ENCODE measurements around the gene LRRC26. TPM values are rescaled to one million over a fixed set of nuclear protein-coding genes. Genes with fewer than 3 reads are reported as not detected.

LRRC26 gene
- polyA plus RNA-seq (ENCODE audit: insufficient read length in 4 of 4): not detected

DNA sequence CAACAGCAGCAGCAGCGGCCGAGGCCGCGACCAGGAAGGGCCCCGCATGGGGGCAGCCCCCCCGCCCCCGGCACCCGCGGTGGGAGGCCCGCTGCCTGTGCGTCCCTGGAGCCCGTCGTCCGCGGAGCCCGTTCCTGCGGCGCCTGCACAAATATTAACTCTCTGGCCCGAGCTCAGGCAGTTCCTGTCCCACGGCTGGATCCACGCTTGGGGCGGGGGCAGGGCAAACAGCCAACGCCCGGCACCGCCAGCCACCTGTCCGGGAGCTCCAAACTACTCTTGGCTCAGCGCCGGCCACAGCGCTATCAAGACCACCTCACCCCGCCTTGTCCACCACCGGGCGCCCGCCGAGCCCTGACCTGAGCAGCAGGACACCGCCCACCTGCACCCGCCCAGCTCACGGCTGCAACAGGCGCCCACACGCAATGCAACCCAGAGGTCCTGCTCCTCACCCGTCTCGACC, at the start of gene LRRC26:
LRRC26 (minus strand) TSS at position 156 of the 463 bp plus-strand sequence; CDS start at position 48, 108 bp downstream.
- DNase-seq (ENCODE audit: low read depth in 4 of 4, low spot score in 3 of 4): no peak

- DNase-seq (ENCODE audit: low read depth in 4 of 4, low spot score in 3 of 4): no peak
Measured at GRCh38 chr9:137218754-137219271, 49.0 kb upstream of the LRRC26 start.

DNA sequence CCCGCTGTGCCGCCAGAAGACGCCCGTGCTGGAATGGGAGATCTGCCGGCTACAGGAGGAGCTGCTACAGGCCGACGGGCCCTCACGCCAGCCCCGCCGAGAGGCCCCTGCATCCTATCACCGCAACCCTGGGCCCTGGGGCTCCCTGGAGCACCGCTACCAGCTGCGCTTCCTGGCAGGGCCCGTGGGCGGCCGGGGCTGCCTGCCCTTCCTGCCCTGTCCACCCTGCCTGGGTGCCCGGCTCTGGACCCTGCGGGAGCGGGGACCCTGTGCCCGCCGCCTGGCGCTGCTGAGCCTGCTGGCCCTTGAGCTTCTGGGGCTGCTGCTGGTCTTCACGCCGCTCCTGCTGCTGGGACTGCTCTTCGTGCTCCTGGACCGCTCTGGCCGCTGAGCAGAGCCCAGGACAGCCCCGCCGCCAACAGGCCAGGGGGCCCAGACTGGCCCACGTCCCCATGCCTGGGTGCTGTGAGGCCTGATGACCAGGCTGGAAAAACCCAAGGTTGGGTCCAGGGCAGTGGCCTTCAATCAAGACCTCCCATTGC, 48.4 kb upstream of the LRRC26 start:
- no peak for DNase-seq (ENCODE audit: low read depth in 4 of 4, low spot score in 3 of 4)

DNA sequence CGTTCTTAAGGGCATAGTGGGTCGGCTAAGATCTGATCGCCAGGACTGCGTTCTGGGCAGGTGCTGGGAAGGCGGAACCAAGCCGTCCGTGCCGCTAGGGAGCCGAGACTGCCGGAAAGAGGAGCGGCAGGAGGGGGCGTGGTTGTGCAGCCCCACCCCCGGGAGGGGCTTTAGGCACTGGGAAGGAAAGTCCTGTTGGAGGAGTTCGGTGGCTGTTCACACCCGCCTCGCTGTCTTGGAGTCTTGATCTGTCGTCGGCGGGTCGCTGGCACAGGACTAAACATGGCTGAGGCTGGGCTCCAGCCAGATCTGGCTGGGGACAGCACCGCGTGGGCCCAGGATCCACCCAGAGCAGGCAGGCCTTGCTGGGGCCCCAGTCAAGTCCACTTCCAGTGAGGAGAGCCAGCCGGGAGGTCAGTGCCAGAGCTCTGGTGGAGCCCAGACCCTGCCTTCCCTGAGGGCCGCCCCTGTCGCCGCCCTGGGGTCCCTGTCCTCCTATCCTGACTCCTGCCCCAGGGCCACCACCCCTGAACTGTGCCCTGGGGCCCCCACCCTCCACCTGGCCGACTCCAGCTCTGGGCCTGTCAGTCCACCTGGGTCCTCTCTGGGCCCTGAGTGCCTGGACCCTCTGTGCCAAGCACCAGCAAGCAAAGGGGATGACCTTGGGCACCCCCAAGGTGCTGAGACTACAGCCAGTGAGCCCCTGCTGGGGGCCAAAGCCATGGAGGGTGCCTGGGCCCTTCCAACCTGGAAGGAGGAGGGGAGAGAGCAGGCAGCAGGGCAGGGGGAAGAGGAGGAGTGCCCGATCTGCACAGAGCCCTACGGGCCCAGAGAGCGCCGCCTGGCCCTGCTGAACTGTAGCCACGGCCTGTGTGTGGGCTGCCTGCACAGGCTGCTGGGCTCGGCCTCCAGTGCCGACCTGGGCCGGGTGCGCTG, 47.7 kb upstream of the LRRC26 start:
- no peak for DNase-seq (ENCODE audit: low read depth in 4 of 4, low spot score in 3 of 4)

GRCh38 chr9:137216188-137216965, 46.5 kb upstream of the LRRC26 start:
- no peak for DNase-seq (ENCODE audit: low read depth in 4 of 4, low spot score in 3 of 4)

GRCh38 chr9:137215196-137215986, 45.5 kb upstream of the LRRC26 start:
- DNase-seq (ENCODE audit: low read depth in 4 of 4, low spot score in 3 of 4): no peak

- no peak for DNase-seq (ENCODE audit: low read depth in 4 of 4, low spot score in 3 of 4)
Measured at GRCh38 chr9:137214620-137215019, 44.8 kb upstream of the LRRC26 start.

- DNase-seq (ENCODE audit: low read depth in 4 of 4, low spot score in 3 of 4): no peak
Measured at GRCh38 chr9:137213160-137214060, 43.6 kb upstream of the LRRC26 start.

DNA sequence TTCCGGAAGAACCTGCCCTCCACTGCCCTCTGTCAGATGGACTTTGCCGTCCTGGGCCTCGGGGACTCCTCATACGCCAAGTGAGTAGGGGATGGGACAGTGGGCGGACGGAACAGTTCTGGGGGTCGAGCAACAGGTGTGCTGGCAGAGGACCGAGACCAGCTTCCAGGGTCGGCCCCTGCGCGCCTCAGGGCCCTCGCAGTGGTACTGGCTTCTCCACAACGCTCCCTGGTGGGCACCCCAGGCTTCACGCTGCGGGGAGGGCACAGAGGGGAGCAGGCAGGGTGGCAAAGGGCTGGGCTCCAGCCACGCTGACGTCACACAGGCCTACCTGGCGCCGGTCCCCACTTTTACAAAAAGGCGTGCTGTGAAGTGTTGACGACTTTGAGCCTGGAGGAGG, 42.7 kb upstream of the LRRC26 start:
- DNase-seq (ENCODE audit: low read depth in 4 of 4, low spot score in 3 of 4): no peak

- DNase-seq (ENCODE audit: low read depth in 4 of 4, low spot score in 3 of 4): no peak
Measured at GRCh38 chr9:137211532-137211931, 41.7 kb upstream of the LRRC26 start.

- DNase-seq (ENCODE audit: low read depth in 4 of 4, low spot score in 3 of 4): no peak
Measured at GRCh38 chr9:137206602-137207001, 36.8 kb upstream of the LRRC26 start.

DNA sequence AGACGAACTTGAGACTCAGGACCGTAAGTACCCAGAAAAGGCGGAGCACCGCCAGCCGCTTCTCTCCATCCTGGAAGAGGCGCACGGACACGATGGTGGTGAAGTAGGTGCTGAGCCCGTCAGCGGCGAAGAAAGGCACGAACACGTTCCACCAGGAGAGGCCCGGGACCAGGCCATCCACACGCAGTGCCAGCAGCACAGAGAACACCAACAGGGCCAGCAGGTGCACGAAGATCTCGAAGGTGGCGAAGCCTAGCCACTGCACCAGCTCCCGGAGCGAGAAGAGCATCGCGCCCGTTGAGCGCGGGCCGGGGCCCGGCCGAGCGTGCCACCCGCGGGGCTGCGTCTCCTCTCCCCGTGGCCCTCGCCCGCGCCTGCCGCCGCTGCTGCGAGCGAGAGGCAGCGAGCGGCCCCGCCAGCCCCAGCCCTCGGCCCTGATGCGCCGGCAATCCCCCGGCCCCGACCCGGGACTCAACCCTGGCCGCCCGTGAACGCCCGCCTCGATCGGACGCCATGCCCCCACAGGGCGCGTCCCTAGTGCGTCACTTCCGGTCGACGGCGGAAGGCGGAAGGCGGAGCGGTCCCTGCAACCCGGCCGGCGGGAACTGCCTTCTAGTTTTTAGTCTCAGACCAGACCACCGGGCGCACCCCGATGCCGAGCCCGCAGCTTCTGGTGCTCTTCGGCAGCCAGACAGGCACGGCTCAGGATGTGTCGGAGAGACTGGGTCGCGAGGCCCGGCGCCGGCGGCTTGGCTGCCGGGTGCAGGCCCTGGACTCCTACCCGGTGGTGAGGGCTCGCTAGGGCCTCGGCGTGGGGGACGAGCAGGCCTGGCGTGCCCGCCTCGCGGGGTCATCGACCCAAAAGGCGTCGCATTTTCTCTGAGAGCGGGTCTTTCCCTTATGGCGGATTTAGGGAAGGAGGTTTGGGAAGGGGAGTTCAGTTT, 35.5 kb upstream of the LRRC26 start, which contains the start of the genes NDOR1 and TMEM203:
NDOR1 (plus strand) TSS at position 575 of the 944 bp plus-strand sequence; CDS start at position 653, 78 bp downstream.
TMEM203 (minus strand) TSS at position 523 of the 944 bp plus-strand sequence; CDS start at position 289, 234 bp downstream.
- peak; percentile 65 to 78 (median 78) for DNase-seq (ENCODE audit: low read depth in 4 of 4, low spot score in 3 of 4)

GRCh38 chr9:137204731-137205125, 34.9 kb upstream of the LRRC26 start:
- DNase-seq (ENCODE audit: low read depth in 4 of 4, low spot score in 3 of 4): no peak

DNA sequence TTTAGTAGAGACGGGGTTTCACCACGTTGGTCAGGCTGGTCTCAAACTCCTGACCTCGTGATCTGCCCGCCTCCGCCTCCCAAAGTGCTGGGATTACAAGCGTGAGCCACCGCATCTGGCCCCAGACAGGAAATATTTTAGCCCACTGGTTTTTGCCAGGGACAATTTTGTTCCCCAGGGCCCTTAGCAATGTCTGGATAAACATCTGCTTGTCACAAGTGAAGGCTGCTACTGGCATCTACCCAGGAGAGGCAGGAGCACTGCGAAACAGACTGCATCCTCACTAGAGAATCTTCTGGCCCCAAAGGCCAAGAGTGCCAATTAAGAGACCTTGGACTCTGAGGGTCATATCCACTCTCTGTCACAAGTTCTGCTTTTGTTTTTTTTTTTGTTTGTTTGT, 33.1 kb upstream of the LRRC26 start:
- no peak for DNase-seq (ENCODE audit: low read depth in 4 of 4, low spot score in 3 of 4)

DNA sequence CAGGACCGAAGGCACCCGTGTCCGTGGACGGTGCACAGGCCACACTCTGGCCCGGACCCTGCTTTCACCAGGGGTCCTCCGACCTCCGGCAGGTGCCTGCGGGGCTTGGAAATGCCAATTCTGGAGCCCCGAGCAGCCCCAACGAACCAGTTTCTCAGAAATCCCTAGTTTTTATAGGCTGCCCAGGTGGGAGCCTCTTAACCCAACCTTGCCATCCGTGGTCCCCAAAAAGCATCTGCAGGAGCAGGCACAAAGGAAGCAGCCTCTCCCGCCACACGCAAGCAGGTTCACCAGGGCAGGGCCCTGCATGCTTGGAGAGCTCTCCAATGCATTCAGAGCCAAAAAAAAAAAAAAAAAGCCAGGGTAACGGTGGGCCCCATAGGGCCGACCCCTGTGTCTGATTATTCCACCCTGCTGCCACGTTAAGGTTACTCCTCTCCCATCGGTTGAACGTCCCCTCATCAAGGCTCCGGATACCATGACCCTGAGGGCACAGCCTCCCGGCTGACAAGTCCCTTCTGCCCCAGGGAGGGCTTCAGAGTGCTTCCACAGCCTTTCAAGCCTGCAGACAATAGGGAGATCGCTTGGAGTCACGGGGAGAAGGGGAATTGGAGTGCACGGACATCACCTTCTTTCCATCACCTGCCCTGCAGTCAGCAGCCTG, 31.5 kb upstream of the LRRC26 start:
- DNase-seq (ENCODE audit: low read depth in 4 of 4, low spot score in 3 of 4): no peak

- peak; percentile 95 to 97 (median 96) for DNase-seq (ENCODE audit: low read depth in 4 of 4, low spot score in 3 of 4)
Measured at GRCh38 chr9:137200311-137201204, 30.7 kb upstream of the LRRC26 start, which contains the start of gene TPRN. Gene TPRN (minus strand): TSS chr9:137200741. CDS start chr9:137200711, 30 bp downstream.
